GM10248 (cell line): ENCODE data around the gene FBXO5.

ENCODE experiments used
- CTCF ChIA-PET: fragments of 300-600 bp; sonication (Branson Sonifier 250); formaldehyde crosslinking; extraction: SDS; loops from one replicate; lab custom pipeline; 2021; ENCODE audit warnings: antibody characterized with exemption; lab: Yijun Ruan, JAX
- POLR2A ChIA-PET: fragments of 350-650 bp; sonication (Branson Sonifier 250); formaldehyde crosslinking; extraction: SDS; loops from one replicate; lab custom pipeline; 2020; ENCODE audit warnings: antibody characterized with exemption; lab: Yijun Ruan, JAX
- DNase-seq: peaks from one replicate; pipeline ENCODE4 v3.0.0; 2012; ENCODE audit errors: extremely low spot score
- CTCF ChIP-seq: IDR thresholded peaks from 2 replicates; pipeline ENCODE4 v1.5.1; 2012; ENCODE audit warnings: mild to moderate bottlenecking, low read depth; ENCODE audit errors: extremely low read depth, missing control alignments, control extremely low read depth

The FBXO5 gene

GRCh38 chr6:153024709-153025017 is 41.8 kb upstream of the FBXO5 start:
- no peak for TF ChIP-seq CTCF
- CTCF ChIA-PET, result interaction anchor here (0.7 to 5.0 kb wide), 16 partner anchors 9 to 159 kb away, joined by 3 to 45 read pairs (median 3); no protein-coding TSS in a partner anchor
- POLR2A ChIA-PET, result no interaction called here
- no peak for DNase-seq

- POLR2A ChIA-PET, result no interaction called here
- TF ChIP-seq CTCF, result peak; percentile 87
- CTCF ChIA-PET, result interaction anchor here (0.7 to 5.0 kb wide), 16 partner anchors 10 to 161 kb away, joined by 3 to 45 read pairs (median 3); no protein-coding TSS in a partner anchor
Observed at GRCh38 chr6:153023977-153024708, 41.3 kb upstream of the FBXO5 start.

GRCh38 chr6:153018355-153018754 is 35.5 kb upstream of the FBXO5 start:
- CTCF ChIA-PET, result interaction anchor here (1.2 to 2.0 kb wide), 2 partner anchors 8 to 64 kb away, joined by 3 to 7 read pairs; no protein-coding TSS in a partner anchor

More at GRCh38 chr6:153023977-153024708, 41.3 kb upstream of the FBXO5 start:
- peak; percentile 57 for DNase-seq

GRCh38 chr6:153016846-153017245 is 34.0 kb upstream of the FBXO5 start:
- no peak for TF ChIP-seq CTCF
- CTCF ChIA-PET, result interaction anchor here (1.1 kb wide), 1 partner anchor 63 kb away, joined by 3 read pairs; no protein-coding TSS in a partner anchor
- DNase-seq, result no peak
- POLR2A ChIA-PET, result no interaction called here

More at GRCh38 chr6:153018355-153018754, 35.5 kb upstream of the FBXO5 start:
- POLR2A ChIA-PET, result no interaction called here
- DNase-seq, result no peak
- TF ChIP-seq CTCF, result no peak

DNA sequence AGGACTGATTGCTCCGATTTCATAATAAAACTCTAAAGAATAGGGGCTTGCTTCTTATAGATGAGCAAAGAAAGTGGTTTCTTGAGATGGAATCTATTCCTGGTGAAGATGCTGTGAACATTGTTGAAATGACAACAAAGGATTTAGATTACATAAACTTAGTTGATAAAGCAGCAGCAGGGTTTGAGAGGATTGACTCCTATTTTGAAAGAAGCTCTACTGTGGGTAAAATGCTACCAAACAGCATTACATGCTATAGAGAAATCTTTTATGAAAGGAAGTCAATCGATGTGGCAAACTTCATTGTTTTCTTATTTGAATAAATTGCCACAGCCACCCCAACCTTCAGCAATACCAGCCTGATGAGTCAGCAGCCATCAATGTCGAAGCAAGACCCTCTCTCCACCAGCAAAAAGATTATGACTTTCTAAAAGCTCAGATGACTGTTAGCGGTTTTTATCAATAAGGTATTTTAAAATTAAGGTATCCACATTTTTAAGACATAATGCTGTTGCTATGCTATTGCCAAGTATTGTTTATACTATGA is 32.3 kb upstream of the FBXO5 start:
- CTCF ChIA-PET, result interaction anchor here (1.5 kb wide), 1 partner anchor 11 kb away, joined by 3 read pairs; no protein-coding TSS in a partner anchor
- DNase-seq, result no peak

More for the DNA sequence above, 32.3 kb upstream of the FBXO5 start:
- TF ChIP-seq CTCF, result no peak
- POLR2A ChIA-PET, result no interaction called here
